Ovary (tissue), 9 donors: ENCODE results near the gene SCLT1. TPM values are rescaled to one million over a fixed set of nuclear protein-coding genes. Genes with fewer than 3 reads are reported as not detected.

Experiments
- DNase-seq, 5 donors: peaks; one replicate each; pipeline ENCODE4 v3.0.0-alpha.2; 2019 to 2020
- H3K27ac ChIP-seq, 2 donors: fragments of 200-600 bp; one replicate each; pipeline versions ENCODE4 v1.5.1 to v1.8.0; 2019 to 2022
- H3K27me3 ChIP-seq: fragments of 200-600 bp; one replicate; pipeline ENCODE4 v1.8.0; 2022
- H3K36me3 ChIP-seq: fragments of 200-600 bp; sonication (generic); one replicate; pipeline ENCODE4 v1.5.1; 2019
- H3K4me1 ChIP-seq: one replicate; pipeline ENCODE4 v1.8.1; 2013; ENCODE audit warnings: mild to moderate bottlenecking, moderate library complexity; ENCODE audit not compliant: insufficient read depth
- H3K4me3 ChIP-seq: fragments of 200-600 bp; sonication (generic); one replicate; pipeline ENCODE4 v1.5.1; 2017
- H3K9me3 ChIP-seq, 2 donors: fragments of 200-600 bp in 1 of 2; sonication (generic) in 1 of 2; one replicate each; pipeline versions ENCODE4 v1.5.1 to v1.8.1; 2013 to 2019; ENCODE audit warnings: mild to moderate bottlenecking in 1 of 2, moderate library complexity in 1 of 2
- EP300 ChIP-seq: sonication (generic); formaldehyde crosslinking; IDR thresholded peaks from one replicate; pipeline ENCODE4 v1.6.1; 2017; ENCODE audit warnings: antibody characterized with exemption
- POLR2A ChIP-seq: fragments of 450-650 bp; IDR thresholded peaks from one replicate; pipeline ENCODE4 v1.6.1; 2017; ENCODE audit warnings: antibody characterized with exemption, mild to moderate bottlenecking, moderate library complexity
- WGBS, 3 donors: extraction: QIAGEN DNeasy Blood & Tissue Kit in 1 of 3; methylation state at CpG; one replicate each; pipeline versions ENCODE4 v1.1.5 to v1.1.7; 2013 to 2017; 5-methylcytosine and 5-hydroxymethylcytosine counted together
- intact Hi-C, 4 donors: fragments of 100-400 bp; cut with DNase I; formaldehyde crosslinking; loops; one replicate each; pipeline versions ENCODE4 v1.11.0 to v1.15.1; 2022 to 2023
- polyA plus RNA-seq, 2 donors: library from polyadenylated mRNA; stranded (reverse); fragments of 200-250 nt in 1 of 2; fragments of 350-450 nt in 1 of 2; fragmentation: Illumina TruSeq in 1 of 2; extraction: RNeasy Lipid Tissue Mini Kit (QIAGEN cat#74804) in 1 of 2; gene quantifications; one replicate each; pipeline ENCODE4 v1.2.3, GENCODE V29; 2013 to 2014
- total RNA-seq, 7 donors: library from RNA; depleted of rRNA in 2 of 7; stranded (reverse); fragments of >200 nt in 2 of 7; fragmentation: NEBNext Ultra II Directional in 3 of 7; extraction: Animal tissue kit (Norgen Biotek cat#: 25700) in 3 of 7; gene quantifications; one replicate each; pipeline versions ENCODE4 v1.1.0 to v1.2.4, GENCODE V29; 2016 to 2023
- TF ChIP-seq, protein P1 (sequence below), 3 donors: fragments of 450-650 bp in 2 of 3; fragments of 200-600 bp in 1 of 3; IDR thresholded peaks; one replicate each; pipeline versions ENCODE4 v1.5.1 to v1.8.0; 2016 to 2022; ENCODE audit warnings: antibody characterized with exemption in 3 of 3, mild to moderate bottlenecking in 1 of 3
- donor health status: DM: no; HTN: no; CAD: no; lungs with moderate emphysema.
- donor health status: DM: no; HTN: no; CAD: no.
- donor health status: Bipolar disorder and iron deficiency.
- donor health status: DM: yes; HTN: yes; CAD: no.
- donor health status: DM: no; HTN: no; CAD: no.
- donor health status: DM: yes; HTN: yes; CAD: no.

Gene SCLT1
- total and polyA plus RNA-seq, 9 donors = 4.5 to 24.0 (median 15.3) TPM

GRCh38 chr4:128848461-128848860, 244.9 kb downstream of the SCLT1 start:
- intact Hi-C loops = no loop called here
- H3K4me3 ChIP-seq = no peak overlapping the region
- 81 to 95% (median 87%) methylated on average over 3 of the region's 3 CpGs for WGBS, 3 donors
- no peaks in the 10 kb centered on the region for H3K27me3 ChIP-seq
- DNase-seq = no peak
- no peaks in the 10 kb centered on the region for H3K36me3 ChIP-seq
- H3K4me1 ChIP-seq = peaks cover 18% of the 10 kb centered on the region
- no peak overlapping the region for H3K27ac ChIP-seq
- TF ChIP-seq, protein P1, sequence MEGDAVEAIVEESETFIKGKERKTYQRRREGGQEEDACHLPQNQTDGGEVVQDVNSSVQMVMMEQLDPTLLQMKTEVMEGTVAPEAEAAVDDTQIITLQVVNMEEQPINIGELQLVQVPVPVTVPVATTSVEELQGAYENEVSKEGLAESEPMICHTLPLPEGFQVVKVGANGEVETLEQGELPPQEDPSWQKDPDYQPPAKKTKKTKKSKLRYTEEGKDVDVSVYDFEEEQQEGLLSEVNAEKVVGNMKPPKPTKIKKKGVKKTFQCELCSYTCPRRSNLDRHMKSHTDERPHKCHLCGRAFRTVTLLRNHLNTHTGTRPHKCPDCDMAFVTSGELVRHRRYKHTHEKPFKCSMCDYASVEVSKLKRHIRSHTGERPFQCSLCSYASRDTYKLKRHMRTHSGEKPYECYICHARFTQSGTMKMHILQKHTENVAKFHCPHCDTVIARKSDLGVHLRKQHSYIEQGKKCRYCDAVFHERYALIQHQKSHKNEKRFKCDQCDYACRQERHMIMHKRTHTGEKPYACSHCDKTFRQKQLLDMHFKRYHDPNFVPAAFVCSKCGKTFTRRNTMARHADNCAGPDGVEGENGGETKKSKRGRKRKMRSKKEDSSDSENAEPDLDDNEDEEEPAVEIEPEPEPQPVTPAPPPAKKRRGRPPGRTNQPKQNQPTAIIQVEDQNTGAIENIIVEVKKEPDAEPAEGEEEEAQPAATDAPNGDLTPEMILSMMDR (IDR thresholded peaks at IDR 0.05) = no peak
- TF ChIP-seq POLR2A (no peak), EP300 (no peak)
- H3K9me3 ChIP-seq = no peaks in the 10 kb centered on the region

- intact Hi-C loops = no loop called here
- TF ChIP-seq, protein P1 (IDR thresholded peaks at IDR 0.05) = no peak
- TF ChIP-seq EP300 = no peak
- TF ChIP-seq POLR2A = no peak
- Histone ChIP-seq H3K4me3 (no peak overlapping the region), H3K27ac (no peak overlapping the region), H3K36me3 (no peaks in the 10 kb centered on the region), H3K4me1 (peaks cover 18% of the 10 kb centered on the region), H3K9me3 (no peaks in the 10 kb centered on the region), H3K27me3 (no peaks in the 10 kb centered on the region)
- WGBS, 3 donors = 95 to 97% (median 95%) methylated on average over 7 of the region's 7 CpGs
- no peak for DNase-seq
These were observed 246.1 kb downstream of the SCLT1 start for GRCh38 chr4:128847082-128847724.

- Histone ChIP-seq H3K36me3 (no peaks in the 10 kb centered on the region), H3K27ac (no peak overlapping the region), H3K9me3 (no peaks in the 10 kb centered on the region), H3K4me1 (peaks cover 21% of the 10 kb centered on the region), H3K27me3 (no peaks in the 10 kb centered on the region), H3K4me3 (no peak overlapping the region)
- no peak for DNase-seq
- no peak for TF ChIP-seq EP300
- TF ChIP-seq POLR2A = no peak
- TF ChIP-seq, protein P1 (IDR thresholded peaks at IDR 0.05) = no peak
- WGBS, 3 donors = 79 to 91% (median 84%) methylated on average over 4 of the region's 4 CpGs
- intact Hi-C loops = no loop called here
These were observed 247.3 kb downstream of the SCLT1 start for GRCh38 chr4:128846063-128846462.

DNA sequence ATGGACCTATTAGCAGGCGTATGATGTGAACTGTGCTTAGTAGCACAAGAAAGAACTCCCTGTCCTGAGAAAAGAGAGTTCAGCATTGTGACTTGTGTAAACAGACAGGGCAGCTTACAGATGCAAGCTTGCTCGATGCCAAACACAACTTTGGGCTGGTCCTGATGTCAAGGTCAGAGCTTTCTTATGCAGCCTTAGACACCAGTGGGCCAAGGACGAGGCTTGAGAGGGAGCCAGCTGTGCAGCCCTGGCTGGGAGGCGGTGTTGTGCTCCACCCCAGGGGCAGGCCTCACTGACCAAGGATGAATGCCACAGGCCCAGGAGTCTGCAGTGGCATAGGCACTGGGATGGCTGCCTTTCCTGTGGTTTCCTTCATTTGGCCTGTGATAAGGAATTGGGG, 248.4 kb downstream of the SCLT1 start:
- no peak overlapping the region for H3K4me3 ChIP-seq
- TF ChIP-seq, protein P1 (IDR thresholded peaks at IDR 0.05) = no peak
- TF ChIP-seq EP300 = no peak
- TF ChIP-seq POLR2A = no peak
- no peaks in the 10 kb centered on the region for H3K36me3 ChIP-seq
- no peaks in the 10 kb centered on the region for H3K9me3 ChIP-seq
- intact Hi-C loops = no loop called here
- DNase-seq = peak; percentile 79 to 91 (median 82)
- peak overlapping the region in 1 of 2 donors; percentile 62 for H3K27ac ChIP-seq
- no peaks in the 10 kb centered on the region for H3K27me3 ChIP-seq
- peaks cover 24% of the 10 kb centered on the region for H3K4me1 ChIP-seq
- WGBS, 3 donors = 11 to 24% (median 16%) methylated on average over 4 of the region's 4 CpGs
